Gastroesophageal sphincter (tissue), 4 donors: ENCODE measurements around the gene BCL2L2. TPM values are rescaled to one million over a fixed set of nuclear protein-coding genes. Genes with fewer than 3 reads are reported as not detected.
A peak's percentile ranks its signal among the peaks of the same experiment; 100 is the strongest.
"Not testable (repeated sequence)": the region's sequence is repeated elsewhere in the genome, so short reads cannot be mapped to it uniquely, and the experiment has no call there.

Experiments
- ATAC-seq: fragments of 150-250 bp; one replicate; pipeline ENCODE4 v1.9.1; 2016; ENCODE audit warnings: mild to moderate bottlenecking, moderate library complexity
- H3K27ac ChIP-seq, 4 donors: fragments of 200-600 bp; sonication (generic) in 3 of 4; 1 replicate in 3 of 4; 2 replicates in 1 of 4; pipeline ENCODE4 v1.5.1; 2016 to 2019
- H3K27me3 ChIP-seq: fragments of 200-600 bp; sonication (generic); one replicate; pipeline ENCODE4 v1.5.1; 2019
- H3K36me3 ChIP-seq, 2 donors: fragments of 200-600 bp; sonication (generic); one replicate each; pipeline ENCODE4 v1.5.1; 2019; ENCODE audit warnings: control low read depth in 1 of 2
- H3K4me1 ChIP-seq, 3 donors: fragments of 200-600 bp; sonication (generic); 1 replicate in 2 of 3; 2 replicates in 1 of 3; pipeline ENCODE4 v1.5.1; 2016 to 2019; ENCODE audit warnings: control low read depth in 2 of 3
- H3K4me3 ChIP-seq, 2 donors: fragments of 200-600 bp; sonication (generic); one replicate each; pipeline ENCODE4 v1.5.1; 2019; ENCODE audit warnings: mild to moderate bottlenecking in 1 of 2, moderate library complexity in 1 of 2
- H3K9me3 ChIP-seq, 3 donors: fragments of 200-600 bp; sonication (generic); one replicate each; pipeline ENCODE4 v1.5.1; 2017 to 2019; ENCODE audit warnings: control low read depth in 2 of 3
- CTCF ChIP-seq, 4 experiments: fragments of 200-600 bp in 2 of 4; fragments of 450-650 bp in 2 of 4; sonication (generic) in 1 of 4; IDR thresholded peaks; one replicate each; pipeline ENCODE4 v1.5.1; 2017 to 2019; ENCODE audit warnings: antibody characterized with exemption in 4 of 4, mild to moderate bottlenecking in 2 of 4, moderate library complexity in 2 of 4
- EP300 ChIP-seq: sonication (generic); formaldehyde crosslinking; IDR thresholded peaks from one replicate; pipeline ENCODE4 v1.6.1; 2017; ENCODE audit warnings: antibody characterized with exemption, mild to moderate bottlenecking
- POLR2A ChIP-seq, 2 donors: fragments of 450-650 bp; IDR thresholded peaks; one replicate each; pipeline ENCODE4 v1.6.1; 2017; ENCODE audit warnings: antibody characterized with exemption in 2 of 2, mild to moderate bottlenecking in 2 of 2, moderate library complexity in 1 of 2
- POLR2AphosphoS5 ChIP-seq: sonication (generic); formaldehyde crosslinking; IDR thresholded peaks from one replicate; pipeline ENCODE4 v1.6.1; 2017; ENCODE audit warnings: antibody characterized with exemption
- WGBS, 2 donors: methylation state at CpG; one replicate each; pipeline ENCODE4 v1.1.5; 2018; ENCODE audit warnings: low coverage in 1 of 2; 5-methylcytosine and 5-hydroxymethylcytosine counted together
- total RNA-seq, 4 donors: library from RNA; depleted of rRNA; stranded (reverse); fragments of >200 nt; gene quantifications; one replicate each; pipeline ENCODE4 v1.1.0, GENCODE V29; 2016

Gene BCL2L2
- 100 to 1,000 TPM in 3 of 4 donors, 10 to 100 TPM in 1; 99.1 to 157 (median 117) TPM for total RNA-seq

- no peaks in the 10 kb centered on the region for H3K27me3 ChIP-seq
- peak within 1 kb of the TSS; percentile 57 to 95 (median 90) for H3K27ac ChIP-seq
- peaks cover 0 to 67% (median 24%) of the 10 kb centered on the region in 3 donors for H3K4me1 ChIP-seq
- peaks cover 0 to 40% of the 10 kb centered on the region in 2 donors for H3K36me3 ChIP-seq
- H3K4me3 ChIP-seq = peak within 1 kb of the TSS; percentile 51 to 81
- peak; percentile 69 for ATAC-seq
- 0 to 1% methylated on average over 8 to 10 of the region's 24 CpGs for WGBS, 2 donors
- TF ChIP-seq CTCF (IDR thresholded peaks at IDR 0.05) (no peak), EP300 (no peak), POLR2A (IDR thresholded peaks at IDR 0.05) (peak; percentile 28 to 63), POLR2AphosphoS5 (peak; percentile 82)
- no peaks in the 10 kb centered on the region for H3K9me3 ChIP-seq
These were observed at the start of gene BCL2L2 for GRCh38 chr14:23306412-23307145. Gene BCL2L2 (plus strand): TSS chr14:23306833. CDS start chr14:23307768, 935 bp downstream.

GRCh38 chr14:23258256-23258655 lies 48.4 kb upstream of the BCL2L2 start:
- H3K27me3 ChIP-seq = peaks cover 14% of the 10 kb centered on the region
- no peaks in the 10 kb centered on the region for H3K36me3 ChIP-seq
- WGBS, 2 donors = 66 to 77% methylated on average over 3 of the region's 5 CpGs
- H3K27ac ChIP-seq = no peak overlapping the region
- no peaks in the 10 kb centered on the region for H3K9me3 ChIP-seq
- no peaks in the 10 kb centered on the region for H3K4me1 ChIP-seq
- TF ChIP-seq EP300 (no peak), POLR2AphosphoS5 (no peak), POLR2A (IDR thresholded peaks at IDR 0.05) (no peak), CTCF (IDR thresholded peaks at IDR 0.05) (no peak)
- ATAC-seq = no peak
- H3K4me3 ChIP-seq = no peak overlapping the region

GRCh38 chr14:23259426-23259825 lies 47.2 kb upstream of the BCL2L2 start:
- TF ChIP-seq POLR2AphosphoS5 (no peak), POLR2A (IDR thresholded peaks at IDR 0.05) (no peak), CTCF (IDR thresholded peaks at IDR 0.05) (no peak), EP300 (no peak)
- H3K36me3 ChIP-seq = no peaks in the 10 kb centered on the region
- H3K4me3 ChIP-seq = no peak overlapping the region
- H3K27ac ChIP-seq = no peak overlapping the region
- no peaks in the 10 kb centered on the region for H3K9me3 ChIP-seq
- H3K27me3 ChIP-seq = peaks cover 14% of the 10 kb centered on the region
- ATAC-seq = no peak
- H3K4me1 ChIP-seq = no peaks in the 10 kb centered on the region

- not testable (repeated sequence) for H3K27ac ChIP-seq, H3K4me1 ChIP-seq, H3K4me3 ChIP-seq, ATAC-seq, H3K9me3 ChIP-seq, H3K36me3 ChIP-seq
- peaks cover 14% of the 10 kb centered on the region for H3K27me3 ChIP-seq
- WGBS, 2 donors = 67 to 69% methylated on average over 6 of the region's 8 CpGs
These were observed 45.8 kb upstream of the BCL2L2 start for GRCh38 chr14:23260849-23261248.

- no peak for ATAC-seq
- WGBS, 2 donors = 84 to 85% methylated on average over 5 of the region's 7 CpGs
- Histone ChIP-seq H3K4me1 (no peaks in the 10 kb centered on the region), H3K27ac (no peak overlapping the region), H3K4me3 (no peak overlapping the region), H3K9me3 (no peaks in the 10 kb centered on the region), H3K27me3 (no peaks in the 10 kb centered on the region), H3K36me3 (no peaks in the 10 kb centered on the region)
- TF ChIP-seq POLR2A (IDR thresholded peaks at IDR 0.05) (no peak), CTCF (IDR thresholded peaks at IDR 0.05) (no peak), POLR2AphosphoS5 (no peak), EP300 (no peak)
These were observed 37.4 kb upstream of the BCL2L2 start for GRCh38 chr14:23269193-23269592.
